ENCODE results near the gene BMF. TPM values are rescaled to one million over a fixed set of nuclear protein-coding genes. Genes with fewer than 3 reads are reported as not detected.
"Not testable (repeated sequence)": the region's sequence is repeated elsewhere in the genome, so short reads cannot be mapped to it uniquely, and the experiment has no call there.

BMF gene
- total RNA-seq, 1 donor from 2014 or later = 5.5 TPM

GRCh38 chr15:40090774-40091455 is 17.8 kb downstream of the BMF start:
- intact Hi-C loops (cut with micrococcal nuclease) = no loop called here

DNA sequence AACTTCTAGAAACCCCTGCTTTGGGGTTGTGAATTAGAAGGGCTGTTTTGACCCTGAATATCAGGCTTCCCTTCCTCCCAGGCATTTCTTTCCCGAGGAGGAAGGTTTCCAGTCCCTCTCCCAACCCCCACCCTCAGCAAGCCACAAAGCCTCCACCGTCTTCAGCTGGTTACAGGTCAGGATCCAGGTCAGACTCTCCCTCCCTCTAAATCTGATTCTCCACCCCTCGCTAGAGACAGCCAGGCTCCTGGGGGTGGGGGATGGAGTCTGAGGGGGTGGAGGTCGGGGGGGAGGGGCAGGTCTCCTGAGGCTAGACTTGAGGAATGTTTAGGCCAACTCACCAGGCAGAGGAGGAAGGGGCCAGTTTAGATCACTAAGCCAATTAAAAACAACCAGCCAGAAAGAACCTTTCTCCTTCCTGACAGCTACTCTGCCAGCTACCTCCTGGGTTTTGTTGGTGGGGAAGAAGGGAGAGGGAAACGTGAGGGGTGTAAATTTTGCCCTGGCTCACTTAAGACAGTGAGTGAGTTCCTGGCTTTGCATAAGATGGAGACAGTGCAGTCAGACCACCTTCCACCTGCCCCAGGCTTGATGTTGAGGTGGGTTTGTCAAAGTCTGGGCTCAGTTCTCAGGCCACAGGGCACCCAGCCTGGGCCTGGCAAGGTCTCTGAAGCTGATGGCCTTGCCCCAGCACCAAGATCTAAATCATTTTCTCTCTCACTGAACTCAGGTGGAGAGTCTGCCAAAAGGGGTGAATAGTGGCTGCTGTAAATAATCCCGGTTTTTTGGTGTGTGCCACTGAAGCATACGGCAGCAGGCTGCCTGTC is 19.5 kb downstream of the BMF start:
- intact Hi-C loops (cut with micrococcal nuclease) = no loop called here

DNA sequence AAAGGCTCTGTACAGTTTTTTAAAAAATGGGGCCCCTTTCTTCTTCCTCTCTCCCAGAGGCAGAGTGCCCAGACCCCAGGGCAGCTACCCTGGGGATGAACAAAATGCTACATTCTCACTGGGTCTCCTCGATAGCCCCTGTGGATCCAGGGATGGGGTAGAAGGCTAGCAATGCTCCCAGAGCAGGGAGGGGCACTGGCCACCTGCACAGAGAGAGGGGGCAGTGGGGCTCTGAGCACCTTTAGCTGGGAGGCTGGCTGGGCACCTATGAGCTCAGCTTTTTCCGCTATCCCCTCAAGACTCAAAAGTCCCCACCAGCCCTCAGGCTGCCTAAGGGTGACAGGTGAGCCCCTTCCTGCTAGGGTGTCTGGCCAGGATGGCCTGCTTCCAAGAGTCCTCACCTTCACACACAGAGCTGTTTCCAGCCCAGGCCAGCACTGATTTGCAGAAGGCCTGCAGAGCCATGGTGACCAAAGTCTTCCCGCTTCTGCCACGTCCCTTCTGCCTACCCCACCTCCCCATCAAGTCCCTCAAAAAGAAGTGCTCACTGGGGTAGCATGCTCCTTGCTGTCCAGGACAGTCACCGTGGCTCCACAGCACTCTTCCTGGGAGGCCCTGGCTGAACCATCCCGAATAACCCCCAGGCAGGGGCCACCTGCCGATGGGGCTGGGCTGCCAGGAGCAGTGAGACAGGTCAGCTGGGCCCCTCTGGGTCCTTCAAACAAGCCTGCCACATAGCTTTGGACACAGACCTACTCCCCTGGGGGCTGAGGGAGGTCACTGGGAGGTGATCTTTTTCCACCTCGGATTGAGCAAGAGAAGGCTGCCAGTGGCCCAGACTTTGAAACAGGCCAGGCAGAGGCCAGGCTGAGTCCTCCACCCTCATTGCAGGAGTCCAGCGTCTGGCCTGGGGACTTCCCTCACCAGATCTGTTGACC is 20.4 kb downstream of the BMF start:
- intact Hi-C loops (cut with micrococcal nuclease) = no loop called here

- intact Hi-C loops (cut with micrococcal nuclease) = no loop called here
Observed at GRCh38 chr15:40087068-40087810, 21.4 kb downstream of the BMF start.

GRCh38 chr15:40085266-40085665 is 23.4 kb downstream of the BMF start:
- intact Hi-C loops (cut with micrococcal nuclease) = no loop called here

- intact Hi-C loops (cut with micrococcal nuclease) = no loop called here
Observed at GRCh38 chr15:40084650-40085049, 24.0 kb downstream of the BMF start.

DNA sequence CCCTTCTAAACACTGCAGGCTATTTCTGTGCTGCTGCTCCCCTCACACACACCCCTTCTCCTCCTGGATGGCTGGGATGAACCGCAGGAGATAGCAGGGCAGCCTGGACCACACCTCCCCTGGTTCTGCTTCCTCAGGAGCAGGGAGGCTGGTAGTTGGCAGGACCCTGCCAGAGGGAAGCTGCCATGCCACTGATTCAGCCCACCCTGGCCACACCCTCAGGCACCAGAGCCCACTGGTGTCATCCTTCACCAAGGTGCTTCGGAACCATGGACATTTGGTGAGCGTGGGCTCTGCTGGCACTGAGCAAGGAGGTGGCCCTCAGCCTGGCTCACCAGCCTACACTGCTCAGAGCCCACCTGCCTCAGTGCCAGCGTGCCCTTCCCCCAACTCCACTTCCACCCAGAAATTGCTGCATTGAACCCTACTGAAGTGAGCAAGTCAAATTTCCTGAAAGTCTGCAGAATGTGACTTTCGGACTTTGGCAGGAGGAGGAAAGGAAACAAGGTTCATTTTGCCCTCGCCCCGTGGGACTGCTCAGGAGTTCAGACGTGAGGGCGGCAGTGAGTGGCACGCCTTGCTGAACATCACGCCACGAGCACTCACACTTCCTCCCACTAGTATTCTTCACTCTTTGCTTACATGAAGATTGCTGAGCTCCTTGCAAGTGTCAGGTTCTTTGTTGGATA is 26.3 kb downstream of the BMF start:
- intact Hi-C loops (cut with micrococcal nuclease) = no loop called here

GRCh38 chr15:40081691-40082194 is 26.9 kb downstream of the BMF start:
- intact Hi-C loops (cut with micrococcal nuclease) = no loop called here

DNA sequence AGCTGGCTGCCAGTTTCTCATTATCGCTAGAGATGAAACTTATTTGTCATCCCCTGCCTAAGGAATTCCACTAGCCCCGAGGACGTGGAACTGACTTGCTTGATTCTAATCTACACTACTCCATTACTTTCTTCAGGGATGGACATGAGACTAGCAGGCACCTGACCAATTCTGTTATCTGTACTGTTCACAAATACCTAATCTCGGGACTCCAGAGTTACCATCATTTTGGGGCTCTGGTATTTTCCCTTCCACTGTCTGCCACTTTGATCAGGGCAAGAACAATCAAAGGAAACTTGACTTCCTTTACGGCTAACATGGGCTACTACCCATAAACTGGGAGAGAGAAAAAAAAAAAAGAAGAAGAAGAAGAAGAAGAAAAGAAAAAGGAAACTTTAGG is 27.8 kb downstream of the BMF start:
- intact Hi-C loops (cut with micrococcal nuclease) = no loop called here

- intact Hi-C loops (cut with micrococcal nuclease) = no loop called here
Observed at GRCh38 chr15:40080104-40080503, 28.6 kb downstream of the BMF start.

DNA sequence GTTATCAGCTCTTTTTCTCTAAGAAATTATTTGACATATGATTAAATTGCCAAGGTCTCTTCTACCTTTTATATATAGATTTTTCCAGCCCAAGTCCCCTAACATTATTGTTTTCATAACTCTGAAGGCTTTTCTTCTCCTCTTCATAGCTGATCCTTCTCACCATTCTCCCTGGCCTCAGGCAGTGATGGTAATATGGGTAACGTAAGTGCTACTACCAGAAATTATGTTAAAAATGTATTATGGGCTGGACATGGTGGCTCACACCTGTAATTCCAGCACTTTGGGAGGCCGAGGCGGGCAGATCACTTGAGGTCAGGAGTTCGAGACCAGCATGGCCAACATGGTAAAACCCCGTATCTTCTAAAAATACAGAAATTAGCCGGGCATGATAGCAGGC is 29.2 kb downstream of the BMF start:
- intact Hi-C loops (cut with micrococcal nuclease) = no loop called here

DNA sequence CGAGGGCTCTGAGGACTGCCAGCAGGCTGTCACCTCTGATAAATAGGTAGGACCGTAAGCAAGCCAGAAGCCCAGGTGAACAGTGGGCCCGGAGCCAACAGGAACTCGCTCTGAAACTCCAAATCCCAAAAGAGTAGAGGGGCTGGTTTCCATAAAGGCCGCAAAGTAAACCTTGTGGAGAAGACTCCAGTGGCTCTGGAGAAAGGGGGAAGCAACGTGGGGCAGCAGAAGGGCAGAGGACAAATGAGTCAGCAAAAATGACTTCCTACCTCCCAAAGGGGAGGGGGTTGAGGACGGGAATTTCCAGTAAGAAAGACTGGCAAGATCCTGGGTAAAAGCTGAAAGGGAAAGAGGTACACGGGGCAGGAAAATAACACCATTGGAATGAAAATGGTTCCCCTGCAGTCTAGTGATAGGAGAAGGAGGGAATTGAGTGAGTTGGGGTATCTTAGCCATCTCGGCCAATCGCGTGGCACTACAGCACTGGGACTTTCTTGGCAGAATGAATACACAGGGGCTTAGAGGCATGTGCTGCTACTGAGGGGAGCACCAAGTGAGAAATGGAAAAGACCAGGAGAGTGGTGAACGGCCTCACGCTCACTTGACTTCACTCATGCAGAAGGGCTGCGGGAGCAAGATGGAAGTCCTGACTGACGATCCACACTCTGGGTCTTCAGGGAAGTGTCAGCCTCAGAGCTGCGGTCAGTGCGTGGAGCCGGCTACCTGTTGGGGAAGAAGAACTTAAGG is 33.2 kb downstream of the BMF start:
- intact Hi-C loops (cut with micrococcal nuclease) = no loop called here

- intact Hi-C loops (cut with micrococcal nuclease) = not testable (repeated sequence)
Observed at GRCh38 chr15:40074656-40075055, 34.0 kb downstream of the BMF start.

GRCh38 chr15:40073716-40074490 is 34.8 kb downstream of the BMF start:
- intact Hi-C loops (cut with micrococcal nuclease) = not testable (repeated sequence)

GRCh38 chr15:40072216-40072990 is 36.3 kb downstream of the BMF start:
- intact Hi-C loops (cut with micrococcal nuclease) = no loop called here

DNA sequence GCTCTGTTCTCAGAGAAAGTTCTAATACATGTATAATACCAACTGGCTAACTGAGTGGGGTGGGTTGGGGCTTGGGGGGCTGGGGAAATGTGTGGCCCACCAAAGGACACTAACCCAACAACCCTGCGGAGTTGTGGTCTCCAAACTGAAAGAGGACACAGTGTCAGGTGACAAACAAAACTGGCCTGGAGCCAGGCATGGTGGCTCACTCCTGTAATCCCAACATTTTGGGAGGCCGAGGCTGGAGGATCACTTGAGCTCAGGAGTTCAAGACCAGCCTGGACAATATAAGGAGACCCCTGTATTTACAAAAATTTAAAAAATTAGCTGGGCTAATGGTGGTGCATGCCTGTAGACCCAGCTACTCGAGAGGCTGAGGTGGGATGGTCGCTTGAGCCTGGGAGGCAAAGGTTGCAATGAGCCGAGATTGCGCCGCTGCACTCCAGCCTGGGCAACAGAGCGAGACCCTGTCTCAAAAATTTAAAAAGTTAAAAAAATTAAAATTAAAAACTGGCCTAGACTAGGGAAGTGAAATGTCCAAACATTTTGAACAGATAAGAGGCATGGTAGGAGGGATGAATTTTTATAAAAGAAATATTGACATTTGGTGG is 38.0 kb downstream of the BMF start:
- intact Hi-C loops (cut with micrococcal nuclease) = no loop called here

GRCh38 chr15:40070166-40070557 is 38.5 kb downstream of the BMF start:
- intact Hi-C loops (cut with micrococcal nuclease) = no loop called here
